ENCODE data around the gene TLL2.

Gene TLL2

GRCh38 chr10:96496281-96496925 is 17.3 kb downstream of the TLL2 start:
- Mint-ChIP-seq H3K9me3 (no peaks in the 10 kb centered on the region), H3K4me1 (no peaks in the 10 kb centered on the region), H3K4me3 (no peak overlapping the region), H3K36me3 (no peaks in the 10 kb centered on the region), H3K27ac (no peak overlapping the region), H3K27me3 (peaks cover 6% of the 10 kb centered on the region)
- ATAC-seq (ENCODE audit: low read depth), result no peak
- DNase-seq (ENCODE audit: low spot score in 2 of 2), result no peak

- Mint-ChIP-seq H3K9me3 (no peaks in the 10 kb centered on the region), H3K27ac (no peak overlapping the region), H3K4me3 (no peak overlapping the region), H3K4me1 (no peaks in the 10 kb centered on the region), H3K27me3 (peaks cover 6% of the 10 kb centered on the region), H3K36me3 (no peaks in the 10 kb centered on the region)
- ATAC-seq (ENCODE audit: low read depth), result no peak
- DNase-seq (ENCODE audit: low spot score in 2 of 2), result no peak
Observed at GRCh38 chr10:96495544-96495943, 18.2 kb downstream of the TLL2 start.

- ATAC-seq (ENCODE audit: low read depth) (no peak), DNase-seq (ENCODE audit: low spot score in 2 of 2) (no peak)
- Mint-ChIP-seq H3K4me1 (no peaks in the 10 kb centered on the region), H3K9me3 (no peaks in the 10 kb centered on the region), H3K27ac (no peak overlapping the region), H3K36me3 (no peaks in the 10 kb centered on the region), H3K4me3 (no peak overlapping the region), H3K27me3 (peaks cover 6% of the 10 kb centered on the region)
Observed at GRCh38 chr10:96494694-96495093, 19.0 kb downstream of the TLL2 start.

- peaks cover 8% of the 10 kb centered on the region for H3K27me3 Mint-ChIP-seq
Observed at GRCh38 chr10:96493871-96494525, 19.7 kb downstream of the TLL2 start.

GRCh38 chr10:96493254-96493653 is 20.5 kb downstream of the TLL2 start:
- no peaks in the 10 kb centered on the region for H3K36me3 Mint-ChIP-seq
- H3K9me3 Mint-ChIP-seq, result no peaks in the 10 kb centered on the region
- peaks cover 8% of the 10 kb centered on the region for H3K27me3 Mint-ChIP-seq
- ATAC-seq (ENCODE audit: low read depth), result no peak
- H3K4me3 Mint-ChIP-seq, result no peak overlapping the region
- H3K27ac Mint-ChIP-seq, result no peak overlapping the region
- no peaks in the 10 kb centered on the region for H3K4me1 Mint-ChIP-seq
- DNase-seq (ENCODE audit: low spot score in 2 of 2), result no peak

More at GRCh38 chr10:96493871-96494525, 19.7 kb downstream of the TLL2 start:
- Mint-ChIP-seq H3K27ac (no peak overlapping the region), H3K9me3 (no peaks in the 10 kb centered on the region), H3K4me3 (no peak overlapping the region), H3K4me1 (no peaks in the 10 kb centered on the region), H3K36me3 (no peaks in the 10 kb centered on the region)
- DNase-seq (ENCODE audit: low spot score in 2 of 2) (no peak), ATAC-seq (ENCODE audit: low read depth) (no peak)

- DNase-seq (ENCODE audit: low spot score in 2 of 2), result no peak
- Mint-ChIP-seq H3K27ac (no peak overlapping the region), H3K36me3 (no peaks in the 10 kb centered on the region), H3K4me3 (no peak overlapping the region), H3K4me1 (no peaks in the 10 kb centered on the region), H3K9me3 (no peaks in the 10 kb centered on the region), H3K27me3 (peaks cover 8% of the 10 kb centered on the region)
- ATAC-seq (ENCODE audit: low read depth), result no peak
Observed at GRCh38 chr10:96491303-96491702, 22.4 kb downstream of the TLL2 start.

- Mint-ChIP-seq H3K36me3 (no peaks in the 10 kb centered on the region), H3K27ac (no peak overlapping the region), H3K9me3 (no peaks in the 10 kb centered on the region), H3K4me1 (no peaks in the 10 kb centered on the region), H3K4me3 (no peak overlapping the region), H3K27me3 (peaks cover 6% of the 10 kb centered on the region)
- ATAC-seq (ENCODE audit: low read depth) (no peak), DNase-seq (ENCODE audit: low spot score in 2 of 2) (no peak)
Observed at GRCh38 chr10:96488161-96488935, 25.4 kb downstream of the TLL2 start.

GRCh38 chr10:96482815-96483588 is 30.7 kb downstream of the TLL2 start:
- ATAC-seq (ENCODE audit: low read depth) (no peak), DNase-seq (ENCODE audit: low spot score in 2 of 2) (no peak)
- Mint-ChIP-seq H3K9me3 (no peaks in the 10 kb centered on the region), H3K27me3 (peaks cover 4% of the 10 kb centered on the region), H3K36me3 (no peaks in the 10 kb centered on the region), H3K27ac (no peak overlapping the region), H3K4me1 (no peaks in the 10 kb centered on the region), H3K4me3 (no peak overlapping the region)

- Mint-ChIP-seq H3K9me3 (no peaks in the 10 kb centered on the region), H3K27ac (no peak overlapping the region), H3K27me3 (peaks cover 10% of the 10 kb centered on the region), H3K4me1 (no peaks in the 10 kb centered on the region), H3K36me3 (no peaks in the 10 kb centered on the region), H3K4me3 (no peak overlapping the region)
- ATAC-seq (ENCODE audit: low read depth) (no peak), DNase-seq (ENCODE audit: low spot score in 2 of 2) (no peak)
Observed at GRCh38 chr10:96478355-96478754, 35.4 kb downstream of the TLL2 start.

GRCh38 chr10:96473866-96474265 is 39.9 kb downstream of the TLL2 start:
- peaks cover 13% of the 10 kb centered on the region for H3K27me3 Mint-ChIP-seq

GRCh38 chr10:96470116-96470743 is 43.5 kb downstream of the TLL2 start:
- peak; percentile 47 for ATAC-seq (ENCODE audit: low read depth)
- H3K4me3 Mint-ChIP-seq, result no peak overlapping the region
- H3K4me1 Mint-ChIP-seq, result no peaks in the 10 kb centered on the region
- H3K9me3 Mint-ChIP-seq, result no peaks in the 10 kb centered on the region
- no peak overlapping the region for H3K27ac Mint-ChIP-seq
- H3K36me3 Mint-ChIP-seq, result no peaks in the 10 kb centered on the region
- H3K27me3 Mint-ChIP-seq, result peaks cover 12% of the 10 kb centered on the region
- no peak for DNase-seq (ENCODE audit: low spot score in 2 of 2)

More at GRCh38 chr10:96473866-96474265, 39.9 kb downstream of the TLL2 start:
- Mint-ChIP-seq H3K27ac (no peak overlapping the region), H3K36me3 (no peaks in the 10 kb centered on the region), H3K4me1 (no peaks in the 10 kb centered on the region), H3K4me3 (no peak overlapping the region), H3K9me3 (no peaks in the 10 kb centered on the region)
- no peak for DNase-seq (ENCODE audit: low spot score in 2 of 2)
- ATAC-seq (ENCODE audit: low read depth), result no peak

GRCh38 chr10:96468845-96469244 is 44.9 kb downstream of the TLL2 start:
- Mint-ChIP-seq H3K27me3 (peaks cover 11% of the 10 kb centered on the region), H3K27ac (no peak overlapping the region), H3K9me3 (no peaks in the 10 kb centered on the region), H3K36me3 (no peaks in the 10 kb centered on the region), H3K4me3 (no peak overlapping the region), H3K4me1 (no peaks in the 10 kb centered on the region)
- DNase-seq (ENCODE audit: low spot score in 2 of 2), result no peak
- no peak for ATAC-seq (ENCODE audit: low read depth)

GRCh38 chr10:96465599-96465998 is 48.1 kb downstream of the TLL2 start:
- Mint-ChIP-seq H3K27ac (no peak overlapping the region), H3K36me3 (peaks cover 7% of the 10 kb centered on the region), H3K27me3 (peaks cover 11% of the 10 kb centered on the region), H3K9me3 (peaks cover 4% of the 10 kb centered on the region), H3K4me3 (no peak overlapping the region), H3K4me1 (no peaks in the 10 kb centered on the region)
- ATAC-seq (ENCODE audit: low read depth) (no peak), DNase-seq (ENCODE audit: low spot score in 2 of 2) (no peak)

Data from memory B cell (primary cell).